HG03159 (cell line): ENCODE measurements around the gene ALK.

Experiments
- ATAC-seq: cut with Tn5 transposase; IDR thresholded peaks from one replicate; pipeline ENCODE4 v1.9.1; 2021; ENCODE audit warnings: mild to moderate bottlenecking, moderate library complexity; ENCODE audit not compliant: unreplicated experiment

Gene ALK

DNA sequence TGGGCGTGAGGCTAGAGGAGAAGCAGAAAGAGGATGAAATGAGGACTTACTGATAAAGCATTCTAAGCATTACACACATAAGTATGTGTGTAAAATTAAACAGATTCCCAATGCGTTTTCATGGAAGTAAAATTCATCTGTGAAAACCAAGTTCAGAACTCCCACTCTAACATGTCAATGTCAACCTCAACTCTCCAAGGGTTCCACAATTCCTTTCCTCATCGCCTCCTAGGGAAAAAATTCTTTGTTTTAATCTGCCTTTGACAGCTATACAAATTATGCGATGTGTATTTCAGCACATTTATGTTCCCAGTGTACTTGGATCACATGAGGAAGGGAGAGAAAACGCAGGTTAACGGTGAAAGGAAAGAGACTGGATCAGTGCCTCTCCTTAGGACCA lies 729.6 kb downstream of the ALK start:
- no peak for ATAC-seq

DNA sequence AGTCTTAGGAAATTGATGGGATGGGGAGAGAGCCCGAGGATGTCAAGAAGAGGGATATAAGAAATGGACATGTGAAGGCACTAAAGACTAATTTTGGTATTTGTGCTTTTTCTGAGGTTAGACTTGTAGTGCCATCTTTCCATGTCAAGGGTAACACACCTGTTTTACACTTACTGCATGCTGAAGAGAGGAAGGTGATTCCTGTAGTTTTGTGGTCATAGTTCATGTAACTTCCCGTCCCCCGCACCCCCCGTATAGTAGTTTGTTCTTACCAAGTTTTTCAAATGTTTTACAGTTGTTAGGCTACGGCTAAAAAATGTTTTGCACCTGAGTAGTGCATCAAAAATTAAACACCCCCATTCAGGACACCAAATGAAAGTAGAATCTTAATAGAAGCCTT lies 732.3 kb downstream of the ALK start:
- no peak for ATAC-seq

DNA sequence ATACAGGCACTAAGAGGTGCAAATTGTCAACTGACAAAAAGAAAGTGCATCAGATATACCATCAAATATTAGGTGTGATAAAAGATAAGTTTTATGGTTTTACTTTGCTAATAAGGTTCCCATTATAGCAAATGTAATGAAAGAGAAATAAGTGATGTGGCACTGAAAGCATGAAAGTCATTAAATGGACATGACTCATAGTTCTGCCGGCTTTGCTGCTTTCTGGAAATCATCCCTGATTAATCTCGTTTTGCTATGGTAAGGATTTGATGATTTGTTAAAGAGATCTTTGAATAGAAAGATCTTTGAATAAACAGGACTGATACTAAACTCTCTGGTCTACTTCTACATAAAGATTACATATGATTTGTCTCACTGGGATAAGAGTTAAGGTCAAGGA lies 733.5 kb downstream of the ALK start:
- no peak for ATAC-seq

DNA sequence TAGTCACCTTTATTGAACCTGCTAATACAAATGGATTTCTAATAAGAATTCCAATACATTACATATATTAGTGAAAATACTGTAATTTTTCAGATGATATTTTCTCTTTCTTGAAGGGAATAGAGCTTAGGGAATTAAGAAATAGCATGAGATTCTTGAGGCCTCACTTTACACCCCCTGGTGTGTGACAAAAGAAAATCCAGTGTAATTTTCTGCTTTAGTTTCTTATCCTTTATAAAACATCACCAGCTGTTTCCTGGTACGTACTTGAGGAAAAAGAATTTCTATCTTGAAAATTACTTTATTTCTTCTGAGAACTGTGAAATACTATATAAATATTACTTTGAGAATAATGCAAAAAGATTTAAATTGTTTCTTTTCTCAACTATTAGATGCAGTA lies 734.6 kb downstream of the ALK start:
- no peak for ATAC-seq

DNA sequence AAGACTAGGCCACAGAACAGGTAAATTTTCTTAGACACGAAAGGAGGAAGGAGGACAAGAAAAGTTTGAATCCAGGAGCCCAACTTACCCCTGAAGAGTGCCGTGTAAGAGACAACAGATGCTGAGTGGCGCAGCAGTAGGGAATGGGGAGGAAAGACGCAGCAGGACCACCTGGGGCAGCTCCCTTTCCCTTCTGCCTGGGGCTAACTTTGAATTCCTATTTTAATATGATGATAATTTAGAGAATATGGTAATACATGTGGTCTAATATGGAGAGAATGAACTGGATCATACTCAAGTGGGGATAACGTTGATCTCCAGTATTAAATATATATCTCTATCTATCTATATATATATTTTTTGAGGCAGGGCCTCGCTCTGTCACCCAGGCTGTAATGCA lies 736.9 kb downstream of the ALK start:
- ATAC-seq: no peak

DNA sequence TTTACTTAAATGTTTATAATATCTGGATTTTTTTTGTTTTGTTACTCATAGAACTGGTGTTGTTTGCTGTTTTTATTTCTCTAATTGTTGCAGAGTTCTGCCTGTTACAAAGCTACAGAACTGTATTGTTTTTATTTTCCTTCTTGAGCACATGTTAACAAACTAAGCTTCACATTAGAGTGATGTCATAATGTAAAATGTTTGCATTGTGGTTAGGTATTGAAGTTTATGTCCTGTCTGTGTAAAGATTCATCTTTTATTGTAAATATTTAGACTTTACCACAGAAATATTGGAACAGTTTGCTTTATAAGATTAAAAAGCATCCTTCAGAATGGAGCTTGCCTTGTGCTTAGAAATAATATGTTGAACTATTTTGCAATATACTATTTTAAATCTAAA lies 738.5 kb downstream of the ALK start:
- ATAC-seq: no peak

DNA sequence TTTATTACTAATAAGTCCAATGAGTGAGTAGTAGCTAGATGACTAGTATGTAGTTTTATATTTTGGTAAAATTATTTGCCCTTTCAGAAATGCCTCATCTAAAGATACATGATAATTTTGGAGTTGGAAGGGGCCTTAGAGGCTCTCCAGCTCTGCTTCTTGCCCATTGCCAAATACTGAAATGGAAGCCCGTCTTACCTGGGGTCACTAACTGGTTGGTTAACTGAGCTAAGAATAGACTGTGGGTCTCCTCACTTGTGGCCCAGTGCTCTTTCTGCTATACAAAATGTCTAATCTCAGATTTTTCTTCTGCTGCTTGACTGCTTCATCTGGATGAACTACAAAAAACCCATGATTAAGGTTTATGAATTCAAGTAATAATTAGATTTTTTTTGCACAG lies 739.1 kb downstream of the ALK start:
- no peak for ATAC-seq

DNA sequence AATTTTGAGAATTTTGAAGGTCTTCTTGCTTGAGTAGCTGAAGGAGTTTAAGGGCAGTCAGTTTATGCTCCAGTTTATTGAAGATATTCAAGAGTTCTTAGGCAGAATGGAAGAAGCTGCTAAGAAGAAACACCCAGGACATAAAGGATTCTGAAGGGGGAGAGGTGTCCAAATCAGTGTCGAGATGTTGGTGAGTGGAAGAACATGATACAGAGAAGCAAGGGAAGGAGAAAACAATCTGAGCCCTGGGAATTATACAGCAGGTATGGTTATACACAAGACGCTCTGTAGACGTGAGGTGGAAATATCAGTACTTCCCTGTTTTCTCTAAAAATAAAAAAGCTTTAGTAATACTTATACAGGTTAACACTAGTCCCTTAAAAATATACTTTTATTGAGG lies 746.0 kb downstream of the ALK start:
- ATAC-seq: no peak

DNA sequence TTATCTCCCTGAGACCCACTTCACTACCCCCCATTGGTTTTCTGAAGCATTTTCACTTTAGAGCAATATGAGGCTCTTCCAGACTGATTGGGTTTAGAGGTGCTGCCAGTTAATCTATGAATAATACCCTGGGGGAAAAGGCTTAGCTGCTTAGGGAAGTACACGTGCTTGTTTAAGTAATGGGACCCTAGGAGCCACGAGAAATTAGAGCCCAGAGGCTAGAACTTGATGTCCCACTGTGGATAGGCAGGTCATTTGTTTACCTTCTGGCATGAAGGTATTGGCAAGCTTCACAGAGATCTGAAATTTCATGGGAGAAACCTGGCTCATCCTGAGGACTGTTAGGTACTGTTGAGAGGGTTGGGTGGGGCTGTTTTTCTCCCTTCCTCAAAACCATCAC lies 746.4 kb downstream of the ALK start:
- ATAC-seq: no peak

DNA sequence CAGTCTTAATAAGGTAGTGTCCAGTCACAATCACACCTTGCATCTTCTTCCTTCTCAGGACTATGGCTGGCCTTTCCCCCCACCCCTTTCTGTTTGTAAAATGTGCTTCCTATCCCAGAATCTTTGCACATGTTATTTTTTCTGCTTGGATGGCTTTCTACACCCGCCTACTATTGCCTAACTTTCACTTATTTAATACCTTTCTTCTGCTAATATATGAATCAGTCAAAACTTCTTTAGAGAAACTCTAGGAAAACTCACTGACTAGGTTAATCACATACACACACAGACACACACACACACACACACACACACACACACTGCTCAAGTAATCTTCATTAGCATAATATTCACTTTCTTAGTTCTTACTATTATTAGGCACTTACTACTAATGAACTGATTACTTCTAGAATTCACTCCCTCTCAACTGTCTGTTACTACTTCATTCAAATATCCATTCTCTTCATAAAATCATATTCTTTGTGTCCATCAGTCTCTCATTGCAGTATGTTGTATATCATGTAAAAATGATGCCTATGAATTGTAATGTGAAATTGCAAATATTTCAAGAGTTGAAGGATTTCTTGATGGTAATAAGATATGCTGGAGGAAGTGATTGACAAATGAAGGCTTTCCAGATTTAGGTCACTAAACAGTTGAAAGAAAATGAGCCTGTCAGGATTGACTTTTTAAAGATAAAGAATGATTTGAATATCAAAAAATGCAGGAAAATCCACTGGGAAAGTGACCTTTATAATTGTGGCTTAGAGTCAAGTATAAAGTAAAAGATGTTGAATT lies 754.9 kb downstream of the ALK start:
- ATAC-seq: no peak

DNA sequence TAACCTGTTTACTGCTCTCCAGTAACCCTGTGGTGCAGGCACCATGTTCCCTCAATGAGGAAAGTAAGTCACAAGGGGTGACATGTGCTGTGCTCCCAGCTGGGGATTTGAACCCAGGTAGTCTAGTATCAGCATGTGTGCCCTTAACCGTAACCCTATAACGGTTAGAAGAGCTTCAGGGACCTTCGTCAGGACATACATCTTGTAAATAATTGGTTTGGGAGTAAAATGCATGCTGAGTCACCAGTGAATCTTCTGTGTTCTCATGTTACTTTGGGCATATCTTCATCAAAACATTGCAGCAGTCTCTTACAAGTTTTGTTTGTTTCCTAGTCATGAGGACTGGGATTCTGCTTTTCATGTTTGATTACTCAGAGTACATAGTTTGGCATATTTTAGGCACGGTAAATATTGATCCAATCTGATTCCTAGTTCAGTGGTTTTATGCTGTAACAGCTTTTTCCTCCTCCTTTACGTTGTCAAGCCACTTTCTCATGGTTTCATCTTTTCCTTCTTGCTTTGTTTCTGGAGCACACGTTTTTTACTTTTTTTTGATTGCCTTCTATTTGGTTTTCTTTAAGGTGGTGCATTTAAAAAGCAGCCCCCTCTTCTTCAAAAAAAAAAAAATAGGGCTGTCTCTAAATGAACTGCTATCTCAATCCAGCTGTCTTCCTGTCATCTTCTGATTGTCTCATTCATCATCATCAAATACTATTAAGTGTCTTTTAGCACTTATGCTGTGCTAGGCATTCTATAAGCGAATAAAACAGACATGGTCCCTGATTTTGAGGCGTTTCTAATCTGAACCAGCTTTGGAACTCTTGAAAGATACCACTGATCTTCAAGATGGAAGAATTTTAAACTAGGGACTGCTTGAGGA lies 755.8 kb downstream of the ALK start:
- no peak for ATAC-seq

DNA sequence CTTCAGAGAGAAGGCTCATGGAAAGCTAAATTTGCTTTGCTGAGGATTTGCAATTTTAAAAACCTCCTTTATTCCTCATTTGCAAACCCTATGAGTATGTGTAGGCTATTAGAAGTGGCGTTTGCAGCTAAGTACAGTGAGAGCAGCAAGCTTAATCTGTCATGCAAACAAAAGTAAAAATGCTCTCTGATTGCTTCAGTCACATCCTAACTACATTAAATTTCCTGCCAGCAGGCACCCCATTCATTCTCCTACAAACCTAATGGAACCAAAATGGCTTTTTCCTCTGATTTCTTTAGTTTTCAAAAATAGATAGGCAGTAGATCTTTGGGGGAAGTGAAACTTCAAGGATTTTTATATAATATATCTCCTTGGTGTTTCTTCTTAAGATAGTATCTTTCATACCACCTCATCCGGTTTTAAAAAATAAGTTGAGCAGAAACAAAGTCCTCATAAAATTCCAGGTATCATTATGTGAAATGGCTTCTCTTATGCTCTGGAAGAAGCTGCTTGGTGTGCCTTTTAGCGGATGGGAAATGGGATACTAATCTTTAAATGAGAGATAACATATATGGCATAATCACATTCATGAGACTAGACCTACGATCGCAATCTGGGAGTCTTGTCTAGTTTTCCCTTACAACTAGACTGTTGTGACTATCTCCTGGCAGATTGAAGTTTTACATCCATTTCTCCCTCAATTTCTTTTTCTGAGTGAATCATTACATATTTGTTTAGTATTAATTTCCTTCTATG lies 757.1 kb downstream of the ALK start:
- ATAC-seq: no peak

DNA sequence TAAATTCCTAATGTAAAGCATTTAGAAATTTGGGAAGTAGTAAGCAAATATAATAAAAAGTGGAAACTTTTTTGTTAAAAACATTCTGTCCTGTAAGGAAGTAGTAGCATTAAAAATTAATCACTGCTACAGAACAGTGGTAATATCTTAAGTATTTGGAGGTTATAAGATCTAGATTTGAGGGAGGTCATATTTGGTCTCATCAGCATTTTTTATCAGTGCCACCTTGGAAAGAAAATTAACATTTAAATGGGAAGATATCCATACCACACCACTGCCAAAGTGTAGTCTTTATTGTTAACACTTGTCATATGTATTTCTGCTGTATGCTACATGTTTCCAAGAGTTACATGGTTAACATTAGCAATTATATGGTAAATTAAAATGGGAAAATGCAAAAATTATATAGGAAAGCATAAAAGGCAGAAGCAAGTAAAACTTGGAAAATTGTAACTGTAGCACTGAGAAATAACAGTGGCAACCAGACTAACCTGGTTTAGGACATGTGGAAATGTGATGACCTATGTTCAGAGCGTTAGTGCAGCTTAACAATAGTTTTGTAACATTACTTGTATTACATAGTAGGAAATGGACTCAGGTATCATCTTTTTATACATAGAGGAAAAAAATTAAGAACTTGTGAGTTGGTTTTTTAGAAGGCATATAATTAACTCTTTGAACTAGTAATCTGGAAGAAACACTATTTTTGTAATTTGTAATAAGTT lies 759.0 kb downstream of the ALK start:
- ATAC-seq: no peak

DNA sequence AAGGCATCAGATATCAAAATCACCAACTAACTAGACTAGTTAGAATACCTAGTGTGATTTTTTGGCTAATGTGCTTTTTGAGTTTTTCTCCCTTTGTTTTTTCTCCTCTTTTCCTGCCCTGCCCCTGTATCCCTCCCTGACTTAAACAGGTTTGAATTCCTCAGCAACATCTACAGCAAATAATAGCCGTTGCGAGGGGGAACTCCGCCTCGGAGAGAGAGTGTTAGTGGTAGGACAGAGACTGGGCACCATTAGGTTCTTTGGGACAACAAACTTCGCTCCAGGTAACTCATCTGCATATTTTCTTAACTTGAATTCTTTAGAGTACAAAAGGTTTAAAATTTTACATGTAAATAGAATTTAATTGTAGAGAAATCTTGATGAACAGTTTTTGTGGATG lies 761.2 kb downstream of the ALK start:
- ATAC-seq: no peak

DNA sequence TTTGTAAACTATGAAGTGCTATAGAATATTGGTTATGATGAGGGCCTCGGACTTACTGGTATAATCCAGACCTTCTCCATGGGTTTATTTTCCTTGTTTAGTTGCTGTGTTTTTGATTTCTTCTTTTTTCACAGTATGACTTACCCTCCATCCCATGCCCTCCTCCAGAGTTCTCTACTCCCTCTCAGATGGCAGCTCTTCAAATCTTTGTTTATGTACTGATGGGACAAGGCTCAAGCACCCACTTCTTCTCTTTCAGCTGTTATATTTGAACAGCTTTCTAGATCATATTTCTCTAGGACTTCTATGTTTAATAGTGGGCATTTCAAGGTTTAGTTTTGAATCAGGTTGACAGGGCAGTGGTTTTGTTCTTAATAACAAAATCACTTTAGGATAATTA lies 762.3 kb downstream of the ALK start:
- no peak for ATAC-seq

DNA sequence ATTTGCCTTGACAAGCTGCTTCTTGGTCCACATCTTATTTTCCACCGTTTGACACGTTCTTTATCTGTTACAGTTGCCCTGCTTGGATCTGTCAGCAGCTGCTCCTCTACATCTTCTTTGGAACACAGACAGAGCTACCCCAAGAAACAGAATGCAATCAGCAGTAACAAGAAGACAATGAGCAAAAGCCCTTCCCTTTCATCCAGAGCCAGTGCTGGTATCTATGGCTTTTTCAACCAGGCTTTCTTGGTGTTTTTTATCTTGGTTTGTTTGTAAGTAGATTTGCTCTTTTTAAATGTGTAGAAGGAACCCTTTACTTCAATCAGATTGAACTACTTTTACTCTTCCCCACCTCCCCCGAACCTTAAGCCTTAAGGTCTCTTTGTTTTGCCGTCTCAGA lies 764.3 kb downstream of the ALK start:
- ATAC-seq: no peak

DNA sequence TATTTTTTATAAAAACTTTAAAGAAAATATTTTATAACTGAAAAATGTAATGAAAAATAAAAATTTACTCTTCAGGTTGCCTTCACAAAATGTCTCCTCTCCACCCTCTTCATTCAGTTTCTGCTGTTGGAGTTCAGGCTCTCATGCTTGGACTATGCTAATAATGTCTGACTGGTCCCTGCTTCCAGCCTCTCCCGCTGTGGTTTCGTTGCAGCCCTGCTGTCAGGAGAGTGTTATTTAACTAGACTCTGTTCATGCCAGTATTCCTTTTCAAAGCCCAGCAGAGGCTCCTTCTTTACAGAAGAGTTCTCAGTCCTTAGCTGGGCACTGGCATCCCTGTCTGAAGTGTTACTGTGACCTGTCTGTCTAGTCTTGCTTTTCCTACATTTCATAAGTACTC lies 765.8 kb downstream of the ALK start:
- no peak for ATAC-seq

DNA sequence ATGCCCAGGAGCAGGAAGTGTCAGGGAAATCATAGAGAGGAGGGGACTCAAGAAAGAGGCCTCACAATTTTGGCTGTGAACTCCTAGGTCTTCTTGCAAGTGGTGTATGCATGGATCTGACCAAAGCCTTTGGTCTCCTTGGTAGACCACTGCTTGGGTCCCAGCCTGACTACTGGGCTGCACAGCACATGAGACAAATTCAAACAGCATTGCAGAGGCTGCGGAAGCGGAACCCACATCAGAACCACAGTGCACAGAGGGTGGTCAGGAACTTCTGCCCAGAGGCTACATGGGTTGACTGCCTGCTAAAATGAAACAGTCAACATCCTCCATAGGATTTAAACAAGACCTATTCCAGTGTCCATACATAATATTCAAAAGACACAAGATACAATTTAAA lies 766.8 kb downstream of the ALK start:
- ATAC-seq: no peak

DNA sequence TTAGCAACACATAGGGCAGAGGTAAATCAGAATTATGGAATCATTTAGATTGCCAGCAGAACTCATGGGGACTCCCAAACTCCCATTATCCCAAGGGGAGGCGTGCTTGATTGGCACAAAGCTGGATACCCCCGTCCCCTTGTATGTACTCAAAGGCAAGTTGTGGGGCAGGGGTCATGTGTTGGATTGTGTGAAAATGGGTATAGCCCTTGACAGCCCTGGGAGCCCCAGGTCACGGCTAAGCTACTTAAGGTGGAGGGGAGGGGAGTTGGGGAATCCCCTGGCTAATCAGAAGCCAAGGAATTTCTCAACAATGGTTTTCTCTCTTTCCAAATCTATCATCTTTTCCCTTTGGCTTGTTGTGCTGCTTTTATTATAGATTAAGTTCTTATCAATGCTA lies 773.4 kb downstream of the ALK start:
- ATAC-seq: no peak

DNA sequence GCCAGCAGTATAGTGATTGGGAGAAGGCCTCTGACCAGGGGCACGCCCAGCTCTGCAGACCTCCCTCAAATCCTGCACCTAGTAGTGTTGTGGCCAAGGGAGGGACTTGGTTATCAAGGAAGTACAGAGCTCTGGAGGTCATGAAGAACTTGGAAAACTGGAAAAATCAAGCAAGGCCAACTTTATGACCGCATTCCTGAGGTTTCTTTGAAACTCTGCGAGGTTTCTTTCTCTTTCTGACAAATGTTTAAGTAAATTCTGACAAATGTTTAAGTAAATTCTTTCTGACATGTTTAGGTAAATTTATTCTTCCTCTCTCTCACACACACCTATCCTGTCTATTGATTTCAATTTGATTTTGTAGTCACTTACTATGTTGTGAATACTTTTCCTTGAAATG lies 775.2 kb downstream of the ALK start:
- ATAC-seq: no peak

DNA sequence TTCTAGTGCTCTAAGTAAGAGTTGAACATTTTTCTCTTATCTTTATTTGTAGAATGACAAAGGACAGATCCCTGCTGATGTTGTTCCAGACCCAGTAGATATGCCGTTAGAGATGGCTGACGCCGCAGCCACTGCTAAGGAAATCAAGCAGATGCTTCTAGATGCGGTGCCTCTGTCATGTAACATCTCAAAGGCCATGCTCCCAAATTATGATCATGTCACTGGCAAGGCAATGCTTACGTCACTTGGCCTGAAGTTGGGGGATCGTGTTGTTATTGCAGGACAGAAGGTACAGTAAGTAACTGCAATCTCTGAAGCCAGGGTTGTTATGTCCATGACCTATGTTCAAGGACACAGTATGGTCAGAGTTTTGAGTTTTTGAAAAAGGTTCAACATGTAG lies 777.7 kb downstream of the ALK start:
- ATAC-seq: no peak
